Right renal cortex interstitium (tissue), 3 donors: ENCODE data around the gene SP6. TPM values are rescaled to one million over a fixed set of nuclear protein-coding genes. Genes with fewer than 3 reads are reported as not detected.

Experiments used
- DNase-seq, 3 donors: peaks; one replicate each; pipeline ENCODE4 v3.0.0-alpha.2; 2013; ENCODE audit warnings: low read depth in 3 of 3, low spot score in 2 of 3
- polyA plus RNA-seq, 3 donors: library from polyadenylated mRNA; unstranded; fragments of 120-200 nt; gene quantifications; one replicate each; pipeline ENCODE4 v1.2.1, GENCODE V29; 2013; ENCODE audit not compliant: insufficient read length in 3 of 3

The SP6 gene
- polyA plus RNA-seq, 3 donors = 2.4 to 2.9 (median 2.6) TPM

DNA sequence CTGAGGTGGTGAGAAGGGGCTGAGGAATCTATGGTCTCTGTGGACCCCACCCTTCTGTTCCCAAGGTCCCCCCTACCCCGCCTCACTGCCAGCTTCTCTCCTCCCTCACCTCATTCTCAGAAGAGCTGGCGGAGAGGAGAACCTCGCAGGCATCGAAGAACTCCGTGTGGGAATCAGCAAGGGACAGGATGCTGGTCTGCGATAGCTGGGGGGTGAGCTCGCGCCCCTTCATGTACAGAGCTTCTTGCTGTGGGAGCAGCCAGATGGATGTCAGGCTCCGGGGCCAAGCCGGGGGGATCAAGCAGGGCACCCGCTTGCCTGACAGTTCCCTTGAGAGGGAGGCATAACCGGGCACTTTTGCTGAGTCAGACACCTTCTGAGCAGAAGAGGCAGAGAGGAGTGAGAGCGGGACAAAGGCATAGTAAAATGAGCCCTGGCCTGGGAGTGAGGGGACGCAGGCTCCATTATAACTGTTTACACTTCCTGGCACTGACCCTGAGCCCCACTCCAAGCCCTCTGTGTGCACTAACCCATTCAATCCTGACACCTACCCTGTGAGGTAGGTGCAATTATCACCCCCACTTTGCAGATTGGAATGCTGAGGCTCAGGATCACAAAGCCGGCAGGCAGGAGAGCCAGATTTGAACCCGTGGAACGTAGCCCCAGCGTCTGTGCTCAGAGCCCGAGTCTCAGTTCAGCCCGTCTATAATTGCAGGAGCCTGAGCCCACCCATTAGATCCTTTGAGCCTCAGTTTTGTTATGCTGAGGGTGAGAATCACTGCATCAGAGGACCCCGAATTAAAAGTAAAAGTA, 35.7 kb downstream of the SP6 start:
- no peak for DNase-seq

DNA sequence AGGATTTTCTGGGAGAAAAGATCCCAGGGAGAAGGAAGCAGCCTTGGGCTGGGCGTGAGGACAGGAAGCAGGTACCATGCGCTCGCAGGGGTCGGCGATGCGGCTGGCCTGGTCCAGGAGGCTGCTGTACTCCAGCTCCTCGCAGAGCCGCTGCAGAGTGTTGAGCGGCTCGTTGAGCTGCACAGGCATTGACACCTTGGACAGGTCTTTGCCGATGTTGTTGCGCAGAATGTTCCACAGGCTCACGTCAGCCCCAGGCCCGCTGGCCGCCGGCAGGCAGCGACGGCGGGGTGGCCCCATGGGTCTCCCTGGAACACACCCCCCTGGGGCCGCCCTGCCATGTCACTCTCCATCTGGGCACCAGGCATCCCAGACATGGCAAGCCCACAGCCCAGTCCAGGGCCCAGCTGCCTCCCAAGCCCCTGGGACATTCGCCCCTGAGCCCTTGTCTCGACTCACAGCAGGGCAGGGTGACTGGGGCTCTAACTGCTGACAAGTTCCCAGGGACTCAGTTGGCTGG, 37.4 kb downstream of the SP6 start:
- DNase-seq = no peak

DNA sequence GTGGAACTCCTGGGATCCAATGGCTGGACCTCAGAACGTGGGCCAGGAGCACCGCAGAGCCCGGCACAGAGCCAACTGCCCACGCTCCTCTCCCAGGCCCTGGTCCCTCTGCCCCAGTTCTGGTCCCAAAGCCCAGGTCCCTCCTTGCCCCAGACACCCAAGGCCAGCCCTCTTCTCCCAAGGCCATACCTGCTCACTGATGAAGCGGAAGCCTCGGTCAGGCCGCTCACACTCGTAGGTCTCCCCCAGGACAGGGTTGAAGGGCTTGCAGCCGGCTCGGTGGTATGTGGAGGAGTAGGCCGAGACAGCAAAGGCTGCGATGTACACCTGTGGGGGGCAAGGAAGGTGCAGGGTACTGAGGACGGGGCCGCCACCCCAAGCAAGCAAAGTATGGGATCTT, 37.9 kb downstream of the SP6 start:
- no peak for DNase-seq

DNA sequence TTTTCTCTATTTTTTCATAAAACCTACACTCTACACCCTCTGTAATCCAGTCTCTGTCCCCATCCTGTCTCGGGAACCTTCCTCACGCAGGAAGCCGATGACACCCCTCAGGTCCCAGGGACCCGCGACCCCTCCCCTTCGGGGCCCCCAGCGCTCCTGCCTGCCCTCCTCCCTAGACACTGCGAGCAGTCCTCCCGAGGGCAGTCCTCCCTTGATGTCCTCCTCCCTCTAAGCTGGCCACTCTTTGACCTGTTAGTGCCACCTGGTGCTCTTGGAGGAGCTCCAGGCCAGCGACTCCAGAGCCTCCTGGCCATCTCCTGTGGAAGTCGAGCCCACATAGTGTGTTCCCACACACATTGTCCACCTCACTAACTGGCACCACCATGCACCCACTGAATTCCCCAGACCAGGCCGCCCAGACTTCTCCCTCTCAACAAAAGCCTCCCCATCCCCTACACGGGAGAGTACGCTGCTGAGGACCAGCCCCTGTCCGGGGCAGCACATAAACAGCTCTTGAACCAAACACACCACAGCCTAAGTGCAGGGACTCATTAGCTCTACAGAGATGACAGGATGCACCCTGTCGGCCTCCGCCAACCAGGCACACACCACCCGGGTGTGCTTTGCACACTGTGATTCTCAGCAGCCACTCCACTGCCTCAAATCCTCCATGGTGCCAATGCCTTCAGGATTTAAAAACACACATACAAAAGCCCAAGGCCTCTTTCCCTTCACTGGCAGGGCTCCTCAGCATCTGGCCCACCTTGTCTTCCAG, 38.6 kb downstream of the SP6 start:
- DNase-seq = no peak

DNA sequence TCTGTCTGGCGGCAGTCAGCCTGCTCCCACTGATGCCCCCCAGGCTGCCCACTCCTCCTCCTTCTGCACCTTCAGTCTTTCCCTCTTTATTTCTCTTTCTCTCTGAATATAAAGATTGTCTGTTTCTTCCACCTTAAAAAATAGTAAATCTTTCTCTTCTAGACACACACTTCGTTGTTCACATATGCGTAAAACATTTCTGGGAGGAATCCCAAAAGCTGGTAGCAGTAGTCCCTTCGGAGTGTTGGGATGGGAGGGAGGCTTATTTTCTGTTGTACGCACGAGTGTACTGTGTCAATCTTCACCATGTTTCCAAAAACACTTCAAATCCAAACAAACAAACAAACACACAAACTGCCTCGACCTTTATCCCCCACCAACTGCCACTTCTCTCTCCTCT, 39.3 kb downstream of the SP6 start:
- no peak for DNase-seq

DNA sequence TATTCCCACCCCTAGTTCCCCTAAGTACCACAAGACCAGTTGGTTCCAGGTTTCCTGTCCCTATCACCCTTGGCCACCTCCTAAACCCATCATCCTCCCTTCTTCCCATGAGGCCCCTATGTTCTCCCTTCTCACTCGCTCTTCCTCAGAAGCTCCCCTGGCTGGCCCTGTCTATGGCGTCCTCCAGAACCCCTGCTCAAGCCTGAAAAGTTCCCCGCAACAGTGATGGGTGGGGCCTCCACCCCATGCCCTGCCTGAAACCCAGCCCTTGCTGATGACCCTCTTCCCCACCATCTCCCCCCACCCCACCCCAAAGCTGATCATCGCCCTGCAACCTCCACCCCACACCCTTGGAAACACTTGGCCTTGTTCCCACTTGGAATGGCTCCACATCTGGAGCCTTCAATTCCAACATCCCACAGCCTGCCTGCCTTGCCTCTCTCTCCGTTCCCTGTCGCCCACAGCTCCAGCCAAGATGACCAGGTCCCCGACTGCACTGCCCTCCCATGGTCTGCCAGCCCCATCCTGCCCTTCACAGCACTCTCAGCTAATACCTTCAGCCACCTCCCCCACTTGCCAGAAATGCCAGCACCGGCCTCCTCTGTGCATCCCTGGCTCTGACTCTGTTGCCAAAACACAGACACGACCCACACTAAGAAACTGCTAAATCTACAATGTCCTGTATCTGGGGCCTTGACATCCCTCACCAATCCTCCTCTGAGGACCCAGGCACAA, 39.9 kb downstream of the SP6 start:
- DNase-seq = no peak

DNA sequence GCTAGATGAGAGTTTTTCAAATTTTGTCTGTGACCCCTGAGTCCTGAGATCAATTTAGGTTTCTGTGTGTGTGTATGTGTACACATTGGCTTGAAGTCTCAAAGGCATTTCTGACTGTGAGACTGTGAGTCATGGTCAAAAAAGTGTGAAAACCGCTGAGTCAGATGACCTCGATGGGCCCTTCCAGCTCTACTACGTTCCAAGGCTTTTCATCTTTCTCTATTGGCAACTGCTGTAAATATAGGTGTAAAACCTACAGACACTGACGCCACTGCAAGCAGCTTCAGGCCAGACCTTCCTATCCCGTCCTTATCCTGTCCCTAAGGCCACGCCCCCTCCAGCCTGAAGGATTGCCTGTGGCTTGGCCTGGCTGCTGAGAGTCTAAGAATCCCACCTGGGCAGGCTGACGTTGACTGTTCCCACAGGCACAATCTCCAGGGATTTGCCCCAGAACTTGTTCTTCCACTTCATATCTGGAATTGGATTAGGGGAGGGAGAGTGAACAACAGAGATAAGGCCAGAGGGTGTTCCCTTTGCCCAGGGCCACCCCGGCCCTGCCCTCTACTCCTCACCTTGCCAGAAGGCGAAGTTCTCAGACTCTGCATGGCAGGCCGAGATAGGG, 40.7 kb downstream of the SP6 start:
- no peak for DNase-seq

DNA sequence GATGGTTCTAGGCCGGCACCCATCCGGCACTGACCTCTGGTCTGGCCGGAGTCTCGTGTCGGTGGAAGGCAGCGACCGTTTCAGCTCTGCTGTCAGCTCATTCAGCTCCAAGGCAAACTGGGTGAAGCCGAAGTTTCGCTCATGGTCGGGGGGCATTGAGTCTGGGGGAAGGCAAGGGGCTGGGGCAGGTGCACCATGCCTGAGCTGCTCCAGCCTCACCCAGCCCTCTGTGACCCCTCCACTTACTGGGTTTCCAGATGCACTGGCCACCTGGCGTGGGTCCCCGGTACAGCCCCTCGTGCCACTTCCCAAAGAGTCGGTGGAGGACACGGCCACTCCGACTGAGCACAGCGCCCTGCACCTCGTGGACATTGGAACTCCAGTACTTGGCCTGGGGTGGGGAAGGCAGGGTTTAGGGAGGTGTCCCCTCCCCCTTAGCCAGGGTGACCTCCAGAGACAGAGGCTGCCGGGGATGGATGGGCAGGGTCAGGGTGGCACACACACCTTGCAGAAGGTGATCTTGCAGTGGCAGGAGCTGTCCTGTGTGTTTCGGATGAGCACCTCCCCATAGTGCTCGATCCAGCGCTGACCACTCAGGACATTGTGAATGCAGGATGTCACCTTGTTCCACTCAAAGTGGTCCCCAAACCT, 42.0 kb downstream of the SP6 start:
- DNase-seq = no peak

DNA sequence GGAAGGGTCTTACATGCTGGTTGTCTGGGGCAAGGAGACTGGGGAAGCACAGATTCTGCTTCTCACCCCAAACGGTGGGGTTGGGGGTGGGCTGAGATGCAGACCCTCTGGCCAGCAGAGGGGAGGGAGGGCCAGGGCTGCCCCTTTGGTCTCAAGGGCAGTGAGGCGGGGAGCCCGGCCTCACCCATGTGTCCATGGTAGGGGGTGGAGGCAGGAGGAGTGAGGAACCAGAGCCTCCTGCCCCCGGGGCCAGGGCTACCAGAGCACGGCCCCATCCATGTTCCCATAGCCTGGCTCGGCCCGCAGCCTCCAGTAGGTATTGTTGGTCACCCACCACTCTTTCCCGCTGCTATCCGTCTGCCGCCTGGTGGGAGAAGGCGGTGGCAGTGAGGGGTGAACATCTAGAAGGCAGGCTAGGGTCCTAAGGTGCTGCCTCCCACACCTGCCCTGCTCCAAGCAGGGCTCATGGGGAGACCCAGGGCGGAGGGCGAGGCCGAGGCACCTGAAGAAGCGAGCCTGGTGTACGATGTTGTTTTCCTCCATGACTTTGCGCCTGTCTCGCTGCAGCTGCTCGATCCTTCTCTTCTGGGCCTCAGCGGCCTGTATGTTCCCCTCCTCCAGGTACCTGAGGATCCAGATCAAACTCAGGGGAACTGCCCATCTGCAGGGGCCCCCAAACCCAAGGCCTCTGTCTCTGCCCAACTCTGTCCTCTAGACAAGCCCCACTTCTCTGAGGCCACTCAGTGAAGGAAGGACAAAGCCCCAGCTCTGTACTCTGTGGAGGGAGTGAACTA, 42.7 kb downstream of the SP6 start:
- DNase-seq = no peak

DNA sequence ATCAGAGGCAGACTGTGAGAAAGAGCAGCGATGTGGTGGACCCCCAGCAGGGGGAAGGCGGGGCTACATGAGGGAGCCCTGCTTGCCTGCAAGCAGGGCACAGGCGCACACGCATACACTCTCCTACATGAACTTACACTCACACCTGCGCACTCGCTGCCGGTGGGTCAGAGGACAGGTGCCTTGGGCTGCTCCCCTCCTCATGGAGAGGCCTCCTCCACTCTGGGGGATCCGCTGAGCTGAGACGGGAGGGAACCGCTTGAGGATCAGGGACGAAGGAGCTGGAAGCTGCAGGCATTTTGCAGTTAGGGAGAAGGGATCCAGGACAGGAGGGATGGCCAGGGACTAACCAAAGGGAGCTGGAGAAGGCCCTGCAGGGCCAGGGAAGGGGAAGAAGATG, 43.5 kb downstream of the SP6 start:
- no peak for DNase-seq

DNA sequence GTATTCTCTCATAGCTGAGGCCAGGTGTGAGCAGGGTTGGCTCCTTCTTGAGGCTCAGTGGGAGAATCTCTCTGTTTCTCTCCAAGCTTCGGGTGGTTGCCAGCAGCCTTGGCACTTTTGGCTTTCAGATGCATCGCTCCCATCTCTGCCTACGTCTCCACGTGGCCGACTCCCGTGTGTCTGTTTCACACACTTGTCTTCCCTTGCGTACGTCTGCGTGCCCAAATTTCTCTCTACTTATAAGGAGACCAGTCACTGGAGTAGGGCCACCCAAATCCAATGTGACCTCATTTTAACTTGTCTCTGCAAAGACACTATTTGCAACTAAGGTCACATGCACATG, 44.1 kb downstream of the SP6 start:
- DNase-seq = no peak

DNA sequence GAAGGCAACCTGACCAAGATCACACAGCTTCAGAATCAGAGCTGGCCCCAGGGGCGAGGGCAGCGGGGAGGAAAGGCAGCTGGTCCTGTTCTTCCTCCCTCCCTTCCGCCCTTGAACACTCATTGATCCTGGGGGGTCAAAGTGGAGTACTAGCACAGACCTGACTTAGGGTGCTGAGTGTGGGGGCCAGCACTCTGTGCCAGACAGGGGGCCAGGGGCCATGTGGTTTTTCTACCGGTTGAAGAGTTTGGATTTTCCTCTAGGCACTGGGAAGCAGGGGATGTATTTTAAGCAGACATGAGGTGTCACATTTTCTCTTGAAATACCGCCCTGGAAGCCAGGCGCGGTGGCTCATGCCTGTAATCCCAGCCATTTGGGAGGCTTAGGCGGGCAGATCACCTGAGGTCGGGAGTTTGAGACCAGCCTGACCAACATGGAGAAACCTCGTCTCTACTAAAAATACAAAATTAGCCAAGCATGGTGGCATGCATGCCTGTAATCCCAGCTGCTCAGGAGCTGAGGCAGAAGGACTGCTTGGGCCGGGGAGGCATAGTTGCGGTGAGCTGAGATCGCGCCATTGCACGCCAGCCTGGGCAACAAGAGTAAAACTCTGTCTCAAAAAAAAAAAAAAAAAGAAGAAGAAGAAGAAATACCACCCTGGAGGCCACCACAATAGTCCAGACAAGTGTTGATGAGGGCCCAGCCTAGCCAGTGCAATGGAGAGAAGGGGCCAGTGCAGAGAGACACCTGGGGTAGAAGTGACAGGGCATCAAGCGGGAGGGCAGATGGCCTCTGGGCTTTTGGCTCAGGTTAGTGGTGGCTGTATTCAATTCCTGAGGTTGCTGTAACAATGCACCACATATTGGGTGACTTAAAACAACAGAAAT, 44.7 kb downstream of the SP6 start:
- no peak for DNase-seq

DNA sequence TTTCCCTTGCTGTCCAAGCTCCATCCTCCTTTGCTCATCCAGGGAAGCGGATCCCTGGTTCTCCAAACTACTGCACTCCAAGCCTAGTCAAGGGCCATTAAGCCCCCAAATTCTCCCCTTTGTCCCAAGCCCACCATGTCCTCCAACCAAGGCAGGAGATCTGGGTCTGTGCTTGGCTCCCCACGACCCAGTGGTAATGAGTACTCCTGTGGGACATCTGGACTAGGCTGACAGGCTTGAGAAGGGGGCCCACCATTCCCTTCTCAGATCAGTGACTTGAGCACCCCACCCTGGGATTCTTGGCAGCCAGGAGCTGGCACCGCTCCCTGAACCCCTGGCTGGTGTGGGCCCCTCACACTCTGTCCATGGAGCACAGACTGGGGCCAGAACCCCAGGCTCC, 46.5 kb downstream of the SP6 start:
- DNase-seq = no peak

DNA sequence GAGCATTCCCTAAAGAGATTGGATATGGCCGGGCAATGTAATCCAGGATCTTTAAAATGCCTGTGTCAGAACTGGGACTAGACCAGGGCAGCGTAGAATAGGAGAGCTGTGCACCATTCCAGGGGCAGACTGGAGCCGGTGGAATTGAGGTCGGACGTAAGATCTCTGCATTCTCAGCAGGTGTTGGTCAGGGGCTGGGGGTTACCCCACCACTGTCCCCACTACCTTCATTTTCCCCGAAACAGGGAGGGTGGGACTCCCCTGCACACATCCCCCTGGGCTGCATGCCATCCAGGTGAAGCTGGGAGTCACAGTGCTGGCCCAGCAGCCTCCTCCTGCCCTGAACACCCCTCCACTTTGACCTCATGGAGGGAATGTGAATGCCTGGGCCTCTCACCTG, 47.2 kb downstream of the SP6 start:
- DNase-seq = no peak

DNA sequence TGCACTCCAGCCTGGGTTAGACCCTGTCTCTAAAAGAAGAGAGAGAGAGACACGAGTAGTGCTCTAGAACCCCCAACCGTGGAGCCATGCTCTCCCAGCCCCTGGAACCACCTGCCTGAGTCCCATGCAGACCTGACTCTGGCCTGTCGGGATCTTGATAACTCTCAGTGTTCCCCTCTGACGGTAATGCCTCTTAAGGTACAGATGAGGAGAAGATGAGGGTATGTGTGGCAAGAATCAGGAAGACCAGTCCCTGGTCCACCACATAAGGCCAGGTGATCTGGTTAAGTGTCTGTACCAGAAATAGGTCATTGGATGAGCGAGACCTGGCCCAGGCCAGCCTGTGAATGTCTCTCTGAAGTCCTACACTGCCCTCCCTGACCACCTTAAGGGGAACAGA, 47.8 kb downstream of the SP6 start:
- no peak for DNase-seq

DNA sequence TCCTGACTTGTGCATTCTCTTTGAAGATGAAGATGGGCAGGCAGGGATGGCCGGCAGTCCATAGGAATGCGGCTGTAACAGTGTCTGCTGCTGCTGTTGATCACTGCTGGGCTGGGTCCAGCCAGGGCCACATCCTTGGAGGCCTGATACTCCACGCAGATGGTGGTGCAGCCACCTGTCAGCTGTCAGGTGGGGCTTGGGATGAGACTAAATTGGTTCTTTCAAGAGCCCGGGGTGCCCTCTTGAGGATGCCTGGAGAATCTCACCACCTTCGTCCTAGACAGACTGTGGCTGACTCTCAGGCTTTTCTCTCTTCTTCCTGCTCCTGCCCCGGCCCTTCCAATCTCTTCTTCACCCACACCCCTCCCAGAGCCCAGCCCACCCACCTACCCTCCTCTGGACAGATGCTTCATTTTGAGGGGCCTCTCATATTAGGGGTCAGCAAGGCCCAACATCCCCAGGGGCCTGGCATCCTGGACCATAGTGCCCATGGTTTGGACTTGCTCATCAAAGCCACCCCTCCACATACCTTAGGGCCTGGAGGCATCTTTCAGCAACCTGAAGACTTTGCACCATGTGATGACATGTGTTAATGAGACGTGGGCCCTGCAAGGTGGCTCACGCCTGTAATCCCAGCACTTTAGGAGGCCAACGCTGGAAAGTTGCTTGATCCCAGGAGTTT, 48.5 kb downstream of the SP6 start:
- no peak for DNase-seq

DNA sequence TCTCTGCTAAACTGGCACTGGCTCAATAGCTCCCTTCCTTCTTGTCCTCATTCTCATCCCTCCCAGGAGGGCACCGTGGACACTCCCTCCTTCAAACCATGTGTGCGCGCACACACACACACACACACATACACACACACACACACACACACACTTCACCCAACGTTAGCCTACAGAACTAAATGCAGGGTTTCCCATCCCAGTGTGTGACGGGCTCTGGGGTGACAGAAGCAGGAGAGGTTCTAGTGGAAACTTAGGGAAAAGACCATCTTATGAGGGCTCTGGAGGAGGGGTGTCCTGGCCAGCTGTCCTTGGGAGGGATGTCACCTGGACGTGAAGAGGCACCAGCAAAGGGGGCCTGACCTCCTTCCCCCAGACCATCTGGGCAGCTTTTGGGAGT, 49.1 kb downstream of the SP6 start:
- DNase-seq = no peak

DNA sequence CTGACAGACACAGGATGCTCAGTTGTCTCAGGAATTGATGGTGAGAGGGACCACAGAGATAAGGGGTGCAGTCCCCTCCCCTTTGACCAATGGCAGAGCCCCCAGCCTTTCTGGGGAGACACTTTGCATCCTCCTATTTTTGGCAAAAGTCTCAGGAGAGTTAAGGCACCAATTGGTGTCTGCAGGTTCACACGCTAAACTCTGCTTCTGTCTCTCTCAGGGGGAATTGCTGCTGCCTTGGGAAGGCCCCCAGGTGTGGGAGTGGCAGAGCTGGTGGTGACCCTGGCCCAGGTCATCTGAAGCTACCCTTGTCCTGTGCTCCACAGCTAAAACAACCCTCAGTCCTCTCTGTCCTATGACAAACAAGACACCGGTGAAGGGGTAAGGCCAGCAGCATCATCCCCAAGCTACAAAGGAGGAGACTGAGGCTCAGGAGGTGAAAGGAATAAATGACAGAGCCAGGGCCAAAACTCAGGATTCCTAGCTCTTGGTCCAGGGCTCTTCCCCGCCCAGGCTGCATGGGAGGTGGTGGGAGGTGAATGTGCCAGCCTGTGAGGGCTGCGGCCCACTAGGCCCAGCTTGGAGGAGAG, 49.7 kb downstream of the SP6 start:
- DNase-seq = no peak
